ENCODE measurements around the gene FOXK1. TPM values are rescaled to one million over a fixed set of nuclear protein-coding genes. Genes with fewer than 3 reads are reported as not detected.

Gene FOXK1
- polyA plus RNA-seq, 3 donors = 0.33 to 16.8 (median 0.76) TPM

DNA sequence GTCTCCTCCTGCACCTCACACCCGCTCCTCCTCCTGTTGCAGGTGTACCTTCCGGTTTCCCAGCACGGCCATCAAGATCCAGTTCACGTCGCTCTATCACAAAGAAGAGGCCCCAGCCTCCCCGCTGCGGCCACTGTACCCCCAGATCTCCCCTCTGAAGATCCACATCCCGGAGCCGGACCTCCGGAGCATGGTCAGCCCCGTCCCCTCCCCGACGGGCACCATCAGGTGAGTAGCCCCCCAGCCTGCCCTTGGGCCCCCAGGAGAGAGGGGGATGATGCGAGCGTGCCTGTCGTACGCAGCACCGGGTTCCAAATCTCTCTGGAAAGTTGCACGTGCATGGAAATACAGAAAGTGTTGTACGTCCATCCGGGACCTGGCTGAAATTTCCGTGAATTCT lies 58.7 kb downstream of the FOXK1 start:
- H2AFZ ChIP-seq (ENCODE audit: insufficient read depth, low read depth, low read length, poor library complexity, severe bottlenecking) = no peak overlapping the region
- peak overlapping the region in 1 of 7 donors; percentile 35 for H3K27ac Mint-ChIP-seq
- TF ChIP-seq CTCF (IDR thresholded peaks at IDR 0.05) = no peak
- H3K27ac ChIP-seq (ENCODE audit: low read depth in 1 of 2, low read length in 2 of 2) = no peak overlapping the region
- H3K9ac ChIP-seq (ENCODE audit: insufficient read depth, low read length, poor library complexity, severe bottlenecking) = no peak overlapping the region
- peaks cover 0 to 2% (median 0%) of the 10 kb centered on the region in 3 donors for H3K27me3 Mint-ChIP-seq (ENCODE audit: low read depth in 3 of 3)
- H3K4me1 ChIP-seq (ENCODE audit: control insufficient read depth in 1 of 2, insufficient read depth in 2 of 2, low read length in 2 of 2) = peaks cover 29 to 43% of the 10 kb centered on the region in 2 donors
- no peak overlapping the region for H3K4me3 ChIP-seq (replicated peaks in 1 of 3; ENCODE audit: low read depth in 2 of 3, low read length in 3 of 3)
- no peaks in the 10 kb centered on the region for H3K9me3 Mint-ChIP-seq
- no peak for DNase-seq
- peaks cover 76% of the 10 kb centered on the region for H3K79me2 ChIP-seq (ENCODE audit: insufficient read depth, low read length)
- 97% methylated on average over 8 of the region's 22 CpGs for WGBS (ENCODE audit: insufficient coverage)
- no peak overlapping the region for H3K4me2 ChIP-seq (replicated peaks; ENCODE audit: extremely low read depth, low read length, poor library complexity, severe bottlenecking)
- H3K4me1 Mint-ChIP-seq = peaks cover 50% of the 10 kb centered on the region
- intact Hi-C loops (cut with micrococcal nuclease) = no loop called here
- no peak overlapping the region for H3K4me3 Mint-ChIP-seq
- peaks cover 31% of the 10 kb centered on the region for H4K20me1 ChIP-seq (ENCODE audit: insufficient read depth, low read length)
- H3K27me3 ChIP-seq (ENCODE audit: control insufficient read depth in 2 of 2, insufficient read depth in 2 of 2, low read length in 2 of 2) = no peaks in the 10 kb centered on the region
- H3K9me3 ChIP-seq (replicated peaks in 1 of 2; ENCODE audit: control insufficient read depth in 1 of 2, insufficient read depth in 1 of 2, low read length in 2 of 2) = no peaks in the 10 kb centered on the region
- H3K36me3 ChIP-seq (replicated peaks in 1 of 2; ENCODE audit: control insufficient read depth in 1 of 2, insufficient read depth in 2 of 2, low read length in 2 of 2) = peaks cover 21 to 24% of the 10 kb centered on the region in 2 donors
- H3K36me3 Mint-ChIP-seq = peaks cover 31 to 54% of the 10 kb centered on the region in 2 donors

DNA sequence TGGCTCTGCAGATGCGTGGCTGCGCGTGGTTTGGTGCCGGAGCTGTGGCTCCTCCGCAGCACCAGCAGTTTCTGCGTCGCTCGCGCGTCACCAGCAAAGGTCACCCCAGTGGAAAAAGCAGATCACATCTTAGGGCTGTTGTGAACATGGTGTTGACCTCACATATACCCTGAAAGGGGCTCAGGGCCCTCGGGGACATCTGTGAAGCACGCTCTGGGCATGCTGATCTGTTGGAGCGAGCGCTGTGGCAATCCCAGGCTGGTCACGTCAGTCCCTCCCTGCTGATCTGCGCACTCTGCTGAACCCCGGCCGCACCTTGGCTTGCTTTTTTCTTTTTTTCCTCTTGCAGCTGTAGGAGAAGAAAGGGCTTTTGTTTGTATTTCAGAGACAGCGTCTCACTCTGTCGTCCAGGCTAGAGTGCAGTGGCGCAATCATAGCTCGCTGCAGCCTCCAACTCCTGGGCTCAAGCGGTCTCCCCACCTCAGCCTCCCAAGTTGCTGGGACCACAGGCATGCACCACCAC lies 60.0 kb downstream of the FOXK1 start:
- WGBS (ENCODE audit: insufficient coverage) = 95% methylated on average over 18 of the region's 23 CpGs
- DNase-seq = no peak
- Histone ChIP-seq H2AFZ (ENCODE audit: insufficient read depth, low read depth, low read length, poor library complexity, severe bottlenecking) (no peak overlapping the region), H3K4me3 (replicated peaks in 1 of 3; ENCODE audit: low read depth in 2 of 3, low read length in 3 of 3) (no peak overlapping the region), H3K4me1 (ENCODE audit: control insufficient read depth in 1 of 2, insufficient read depth in 2 of 2, low read length in 2 of 2) (peaks cover 38 to 52% of the 10 kb centered on the region in 2 donors), H3K9me3 (replicated peaks in 1 of 2; ENCODE audit: control insufficient read depth in 1 of 2, insufficient read depth in 1 of 2, low read length in 2 of 2) (no peaks in the 10 kb centered on the region), H3K27me3 (ENCODE audit: control insufficient read depth in 2 of 2, insufficient read depth in 2 of 2, low read length in 2 of 2) (no peaks in the 10 kb centered on the region), H3K9ac (ENCODE audit: insufficient read depth, low read length, poor library complexity, severe bottlenecking) (no peak overlapping the region), H3K79me2 (ENCODE audit: insufficient read depth, low read length) (peaks cover 71% of the 10 kb centered on the region), H3K27ac (ENCODE audit: low read depth in 1 of 2, low read length in 2 of 2) (peak overlapping the region in 1 of 2 donors; percentile 20), H4K20me1 (ENCODE audit: insufficient read depth, low read length) (peaks cover 25% of the 10 kb centered on the region), H3K36me3 (replicated peaks in 1 of 2; ENCODE audit: control insufficient read depth in 1 of 2, insufficient read depth in 2 of 2, low read length in 2 of 2) (peaks cover 21 to 24% of the 10 kb centered on the region in 2 donors), H3K4me2 (replicated peaks; ENCODE audit: extremely low read depth, low read length, poor library complexity, severe bottlenecking) (no peak overlapping the region)
- peaks cover 56% of the 10 kb centered on the region for H3K4me1 Mint-ChIP-seq
- no peak for TF ChIP-seq CTCF (IDR thresholded peaks at IDR 0.05)
- H3K9me3 Mint-ChIP-seq = peaks cover 0 to 3% (median 0%) of the 10 kb centered on the region in 7 donors
- intact Hi-C loops (cut with micrococcal nuclease) = no loop called here
- peaks cover 30 to 53% of the 10 kb centered on the region in 2 donors for H3K36me3 Mint-ChIP-seq
- peak overlapping the region in 1 of 7 donors; percentile 21 for H3K27ac Mint-ChIP-seq
- peaks cover 0 to 2% (median 0%) of the 10 kb centered on the region in 3 donors for H3K27me3 Mint-ChIP-seq (ENCODE audit: low read depth in 3 of 3)
- H3K4me3 Mint-ChIP-seq = no peak overlapping the region
